Activated CD8-positive, alpha-beta memory T cell treated with anti-CD3 and anti-CD28 coated beads, Interleukin-2, amount 50 U/mL, for 24 hours (primary cell): ENCODE data around the gene BEX1.
"Not testable (repeated sequence)": the region's sequence is repeated elsewhere in the genome, so short reads cannot be mapped to it uniquely, and the experiment has no call there.

Experiments
- DNase-seq: peaks from one replicate; pipeline ENCODE4 v3.0.0-alpha.2; 2020; ENCODE audit errors: extremely low read depth

The BEX1 gene

GRCh38 chrX:103063918-103064434 lies at the start of gene BEX1:
Gene BEX1, minus strand, starts transcription at chrX:103064171. Its CDS starts 897 bp downstream, at chrX:103063274.
- no peak for DNase-seq

DNA sequence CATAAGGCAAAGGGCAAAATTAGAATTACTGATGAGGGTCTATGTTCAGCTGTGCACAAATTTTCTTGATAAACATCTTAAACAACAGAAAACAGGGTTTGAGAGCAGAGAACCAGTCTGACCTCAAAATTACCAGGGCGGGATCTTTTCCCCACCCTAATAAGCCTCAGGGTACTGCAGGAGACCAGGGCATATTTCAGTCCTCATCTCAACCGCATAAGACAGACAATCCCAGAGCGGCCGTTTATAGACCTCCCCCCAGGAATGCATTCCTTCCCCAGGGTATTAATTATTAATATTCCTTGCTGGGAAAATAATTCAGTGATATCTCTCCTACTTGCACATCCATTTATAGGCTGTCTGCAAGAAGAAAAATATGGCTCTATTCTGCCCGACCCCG lies 45.5 kb upstream of the BEX1 start:
- not testable (repeated sequence) for DNase-seq

GRCh38 chrX:103107836-103108235 lies 43.9 kb upstream of the BEX1 start:
- DNase-seq: no peak

DNA sequence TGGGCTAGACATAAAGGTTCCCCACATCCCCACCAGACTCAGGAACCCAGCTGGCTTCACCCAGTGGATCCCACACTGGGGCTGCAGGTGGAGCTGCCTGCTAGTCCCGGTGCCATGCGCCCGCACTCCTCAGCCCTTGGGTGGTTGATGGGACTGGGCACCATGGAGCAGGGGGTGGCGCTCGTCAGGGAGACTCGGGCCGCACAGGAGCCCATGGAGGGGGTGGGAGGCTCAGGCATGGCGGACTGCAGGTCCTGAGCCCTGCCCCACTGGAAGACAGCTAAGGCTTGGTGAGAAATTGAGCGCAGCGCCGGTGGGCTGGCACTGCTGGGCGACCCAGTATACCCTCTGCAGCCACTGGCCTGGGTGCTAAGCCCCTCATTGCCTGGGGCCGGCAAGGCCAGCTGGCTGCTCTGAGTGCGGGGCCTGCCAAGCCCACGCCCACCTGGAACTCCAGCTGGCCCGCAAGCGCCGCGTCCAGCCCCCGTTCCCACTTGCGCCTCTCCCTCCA lies 43.3 kb upstream of the BEX1 start:
- not testable (repeated sequence) for DNase-seq

DNA sequence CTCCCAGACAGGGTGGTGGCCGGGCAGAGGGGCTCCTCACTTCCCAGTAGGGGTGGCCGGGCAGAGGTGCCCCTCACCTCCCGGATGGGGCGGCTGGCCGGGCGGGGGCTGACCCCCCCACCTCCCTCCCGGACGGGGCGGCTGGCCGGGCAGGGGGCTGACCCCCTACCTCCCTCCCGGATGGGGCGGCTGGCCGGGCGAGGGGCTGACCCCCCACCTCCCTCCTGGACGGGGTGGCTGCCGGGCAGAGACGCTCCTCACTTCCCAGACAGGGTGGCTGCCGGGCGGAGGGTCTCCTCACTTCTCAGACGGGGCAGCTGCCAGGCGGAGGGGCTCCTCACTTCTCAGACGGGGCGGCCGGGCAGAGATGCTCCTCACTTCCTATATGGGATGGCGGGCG lies 40.4 kb upstream of the BEX1 start:
- DNase-seq: not testable (repeated sequence)

DNA sequence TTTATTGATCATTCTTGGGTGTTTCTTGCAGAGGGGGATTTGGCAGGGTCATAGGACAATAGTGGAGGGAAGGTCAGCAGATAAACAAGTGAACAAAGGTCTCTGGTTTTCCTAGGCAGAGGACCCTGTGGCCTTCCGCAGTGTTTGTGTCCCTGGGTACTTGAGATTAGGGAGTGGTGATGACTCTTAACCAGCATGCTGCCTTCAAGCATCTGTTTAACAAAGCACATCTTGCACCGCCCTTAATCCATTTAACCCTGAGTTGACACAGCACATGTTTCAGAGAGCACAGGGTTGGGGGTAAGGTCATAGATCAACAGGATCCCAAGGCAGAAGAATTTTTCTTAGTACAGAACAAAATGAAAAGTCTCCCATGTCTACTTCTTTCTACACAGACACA lies 39.9 kb upstream of the BEX1 start:
- not testable (repeated sequence) for DNase-seq

DNA sequence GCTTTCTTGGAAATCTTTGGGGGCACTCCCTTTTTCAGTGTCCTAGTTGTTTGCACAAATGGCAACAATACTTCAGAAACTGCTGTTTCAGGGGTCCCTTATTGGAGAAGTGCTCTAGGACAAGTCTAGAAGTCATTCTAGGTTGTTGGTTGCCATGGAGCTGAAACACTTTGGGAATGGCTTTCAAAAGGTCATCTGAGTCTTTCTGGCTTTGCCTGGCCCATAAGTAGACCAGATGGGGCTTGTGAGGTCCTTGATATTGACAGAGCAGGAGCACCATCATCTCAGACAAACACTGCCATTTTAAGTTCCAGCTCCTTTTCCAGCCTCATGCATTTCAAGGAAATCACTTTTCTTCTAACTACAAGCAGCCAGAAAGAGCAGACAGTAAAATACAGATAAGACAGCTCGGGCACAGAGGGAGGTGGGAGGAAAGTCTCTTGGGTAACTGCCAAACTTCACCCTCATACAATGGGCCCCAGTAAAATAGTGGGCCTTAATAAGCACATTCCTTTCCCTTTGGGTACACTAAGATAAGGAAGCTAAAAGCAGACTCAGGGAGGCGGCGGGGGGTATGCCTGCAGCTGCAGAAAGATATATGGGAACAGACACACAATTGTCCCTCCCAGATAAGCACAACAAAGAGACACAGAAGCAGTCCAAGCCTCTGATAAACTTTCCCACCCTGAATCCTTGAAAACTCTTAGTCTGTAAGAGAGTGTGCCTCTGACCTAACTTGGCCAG lies 37.5 kb upstream of the BEX1 start:
- no peak for DNase-seq

GRCh38 chrX:103100484-103100883 lies 36.5 kb upstream of the BEX1 start:
- DNase-seq: no peak

DNA sequence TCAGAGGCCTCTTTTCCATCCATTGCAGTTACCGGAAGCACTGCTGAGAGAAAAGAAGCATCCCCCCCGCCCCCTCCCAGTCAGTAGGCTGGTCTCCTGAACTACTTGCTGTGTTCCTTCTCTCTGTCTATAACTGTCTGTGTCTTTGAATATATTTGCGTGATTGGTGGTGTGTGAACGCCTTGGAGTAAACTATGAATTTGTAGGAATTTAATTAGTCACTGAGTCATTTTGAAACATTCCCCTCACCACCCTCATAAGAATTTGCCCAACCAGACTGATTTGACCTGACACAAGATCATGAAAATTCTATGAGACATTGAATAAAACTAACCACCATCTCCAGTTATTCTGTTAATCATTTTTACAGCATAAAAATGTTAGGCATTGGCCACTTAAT lies 35.7 kb upstream of the BEX1 start:
- DNase-seq: no peak

DNA sequence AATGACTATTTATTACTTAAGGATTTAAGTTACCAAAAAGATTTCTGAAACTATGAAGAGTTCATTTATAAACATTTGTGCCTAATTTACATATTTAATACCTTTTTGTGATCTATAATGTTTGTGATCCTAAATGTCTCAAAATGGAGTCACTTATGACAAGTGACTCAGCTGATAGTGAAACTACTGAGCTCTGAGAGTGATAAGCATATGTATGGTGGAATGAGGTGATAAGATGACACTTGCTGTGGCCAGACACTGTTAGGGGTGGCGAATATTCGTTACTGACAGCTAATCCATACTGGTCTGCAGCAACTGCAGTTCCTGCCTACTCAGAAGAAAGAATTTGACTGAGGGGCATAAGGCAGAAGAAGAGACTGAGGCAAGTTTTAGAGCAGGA lies 34.5 kb upstream of the BEX1 start:
- no peak for DNase-seq

- no peak for DNase-seq
Measured at GRCh38 chrX:103092942-103093341, 29.0 kb upstream of the BEX1 start, which contains the start of gene NXF3. Gene NXF3, minus strand, starts transcription at chrX:103093143. Its CDS starts 120 bp downstream, at chrX:103093023.

DNA sequence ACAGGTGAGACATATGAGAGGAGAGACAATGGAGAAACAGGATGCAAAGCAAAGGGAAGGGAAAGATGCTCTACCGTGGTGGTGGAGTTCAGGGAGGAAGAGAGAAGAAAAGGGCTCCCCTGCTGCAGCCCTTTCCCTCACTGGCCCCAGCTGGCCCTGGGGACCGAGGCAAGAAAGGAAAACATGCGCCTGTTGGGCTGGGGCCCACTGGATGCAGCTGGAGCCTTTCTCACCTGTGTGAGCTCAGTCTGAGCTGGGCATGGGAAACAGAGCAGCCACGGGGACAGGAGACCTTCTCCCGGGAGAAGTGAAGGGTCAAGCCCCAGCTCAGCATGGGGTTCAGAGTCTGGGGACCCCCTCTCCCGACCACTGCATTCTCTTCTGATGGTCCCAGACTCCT lies 17.1 kb upstream of the BEX1 start:
- no peak for DNase-seq

DNA sequence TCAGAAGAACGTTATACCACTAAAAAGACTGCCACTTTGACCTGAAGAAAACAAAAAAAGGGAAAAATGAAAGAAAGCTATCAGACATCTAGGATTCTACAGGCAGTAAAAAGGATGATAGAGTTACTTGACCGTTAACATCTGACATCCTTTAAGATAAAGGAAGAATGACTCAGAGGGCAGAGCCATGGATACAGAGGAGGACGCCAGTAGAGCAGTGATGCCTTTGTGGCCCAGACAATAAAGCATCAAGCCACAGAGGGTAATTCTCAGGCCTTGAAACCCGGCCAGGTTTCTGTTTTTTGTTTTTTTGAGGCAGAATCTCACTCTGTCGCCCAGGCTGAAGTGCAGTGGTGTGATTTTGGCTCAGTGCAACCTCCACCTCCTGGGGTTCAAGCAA lies 9.5 kb upstream of the BEX1 start:
- no peak for DNase-seq

GRCh38 chrX:103066606-103067005 lies 2.6 kb upstream of the BEX1 start:
- no peak for DNase-seq

DNA sequence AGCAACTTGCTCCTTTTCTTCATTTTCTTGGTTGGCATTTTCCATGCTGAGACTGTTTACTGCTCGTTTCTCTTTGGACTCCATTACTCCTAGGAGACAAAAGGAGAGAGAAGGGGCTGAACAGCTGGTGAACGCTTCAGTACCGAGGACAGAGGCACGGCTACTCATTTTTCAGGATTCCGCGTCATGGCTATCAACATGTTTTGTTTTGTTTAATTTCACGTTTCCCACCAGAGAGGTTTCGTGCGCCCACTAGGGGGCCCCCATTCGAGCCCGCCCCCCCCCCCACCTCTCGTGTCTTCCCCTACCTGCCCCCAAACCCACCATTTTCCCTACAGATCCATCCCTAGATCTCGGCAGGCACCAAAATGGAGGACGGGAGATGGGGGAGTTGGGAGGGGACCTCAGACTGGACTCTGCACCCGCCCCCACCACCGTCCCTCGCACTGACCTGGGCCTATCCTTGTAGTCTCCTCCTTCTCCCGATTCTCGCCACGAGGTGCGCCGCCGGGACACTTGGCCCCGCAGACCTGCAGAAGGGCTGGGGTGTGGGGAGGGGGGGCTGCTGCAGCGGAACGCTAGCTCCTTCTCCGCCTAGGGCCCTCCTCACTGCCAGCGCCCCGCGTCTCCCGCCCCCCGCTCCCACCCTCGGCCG lies 653 bp downstream of the BEX1 start:
- no peak for DNase-seq

- DNase-seq: no peak
Measured at GRCh38 chrX:103061486-103061885, 2.5 kb downstream of the BEX1 start.

DNA sequence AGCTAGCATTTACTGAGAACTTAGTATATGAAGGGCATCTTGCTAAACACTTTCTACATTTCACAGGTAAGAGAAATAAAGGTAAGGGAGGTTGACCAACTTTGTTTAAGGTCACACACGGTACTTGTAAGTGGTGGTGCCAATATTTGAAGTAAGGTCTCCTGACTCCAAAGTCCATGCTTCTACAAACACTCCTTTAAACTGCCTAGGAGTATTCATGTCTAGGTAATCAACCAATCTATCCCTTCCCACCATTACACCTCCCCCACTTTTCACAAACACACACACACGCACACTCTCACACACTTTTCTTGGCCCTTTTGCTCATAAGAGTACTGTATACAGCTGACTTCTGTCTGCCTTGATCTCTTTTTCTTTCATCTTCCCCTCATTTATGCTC lies 7.1 kb downstream of the BEX1 start:
- DNase-seq: no peak

- no peak for DNase-seq
Measured at GRCh38 chrX:103052625-103053024, 11.3 kb downstream of the BEX1 start.

GRCh38 chrX:103051260-103051789 lies 12.6 kb downstream of the BEX1 start:
- DNase-seq: no peak

DNA sequence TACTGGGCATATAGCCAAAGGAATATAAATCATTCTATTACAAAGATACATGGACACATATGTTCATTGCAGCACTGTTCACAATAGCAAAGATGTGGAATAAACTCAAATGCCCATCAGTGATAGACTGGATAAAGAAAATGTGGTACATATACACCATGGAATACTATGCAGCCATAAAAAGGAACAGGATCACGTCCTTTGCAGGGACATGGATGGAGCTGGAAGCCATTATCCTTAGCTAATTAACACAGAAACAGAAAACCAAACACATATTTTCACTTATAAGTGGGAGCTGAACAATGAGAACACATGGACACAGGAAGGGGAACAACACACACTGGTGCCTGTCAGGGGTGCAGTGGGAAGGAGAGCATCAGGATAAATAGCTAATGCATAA lies 30.6 kb downstream of the BEX1 start:
- not testable (repeated sequence) for DNase-seq

GRCh38 chrX:103017542-103017941 lies 46.4 kb downstream of the BEX1 start:
- no peak for DNase-seq

DNA sequence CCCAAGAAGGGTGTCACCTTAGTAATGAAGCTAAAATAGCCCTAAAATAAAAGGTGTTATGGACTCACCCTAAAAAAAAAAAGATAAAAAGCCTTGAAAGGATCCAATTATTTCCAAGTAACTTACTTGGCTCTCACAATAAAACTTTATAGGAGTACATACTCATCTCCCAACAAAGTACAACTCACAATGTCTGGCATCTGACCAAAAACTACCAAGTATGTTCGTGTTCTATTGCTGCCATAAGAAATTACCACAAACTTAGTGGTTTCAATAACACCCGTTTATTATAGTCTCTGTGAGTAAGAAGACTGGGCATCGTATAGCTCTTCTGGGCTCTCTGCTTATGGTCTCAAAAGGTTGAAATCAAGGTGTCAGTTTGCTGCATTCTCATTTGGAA lies 51.0 kb downstream of the BEX1 start:
- no peak for DNase-seq
